Ovary (tissue), 3 donors: ENCODE measurements around the gene UNC5B.

ENCODE experiments used
- CTCF ChIP-seq, 3 donors: fragments of 450-650 bp in 2 of 3; fragments of 200-600 bp in 1 of 3; IDR thresholded peaks; one replicate each; pipeline versions ENCODE4 v1.5.1 to v1.8.0; 2016 to 2022; ENCODE audit warnings: antibody characterized with exemption in 3 of 3, mild to moderate bottlenecking in 1 of 3
- EP300 ChIP-seq: sonication (generic); formaldehyde crosslinking; IDR thresholded peaks from one replicate; pipeline ENCODE4 v1.6.1; 2017; ENCODE audit warnings: antibody characterized with exemption
- donor health status: DM: no; HTN: no; CAD: no.

- no peak for TF ChIP-seq CTCF (IDR thresholded peaks at IDR 0.05)
- TF ChIP-seq EP300, result no peak
These were observed 524 bp upstream of the UNC5B start for GRCh38 chr10:71211775-71212317.
